H1 (cell line): ENCODE data around the gene HK1.

Experiments
- BCL11A ChIP-seq, 2 experiments: IDR thresholded peaks; one replicate each; pipeline ENCODE4 v1.6.1; 2011; ENCODE audit warnings: low read depth in 2 of 2, low read length in 2 of 2, mild to moderate bottlenecking in 2 of 2
- EZH2 ChIP-seq: fragments of 200-600 bp; sonication (generic); IDR thresholded peaks from 2 replicates; pipeline ENCODE4 v1.7.1; 2012; ENCODE audit warnings: low read depth, mild to moderate bottlenecking, moderate library complexity, low read length, inconsistent platforms; ENCODE audit not compliant: severe bottlenecking
- RAD21 ChIP-seq, 2 experiments: IDR thresholded peaks in 1 of 2; conservative IDR thresholded peaks in 1 of 2; 2 replicates each; pipeline ENCODE4 v1.6.1; 2011; ENCODE audit warnings: low read depth in 2 of 2, low read length in 2 of 2, improper control_type of control experiment in 1 of 2, inconsistent platforms in 1 of 2, mild to moderate bottlenecking in 1 of 2, moderate library complexity in 1 of 2
- YY1 ChIP-seq: IDR thresholded peaks from 2 replicates; pipeline ENCODE4 v1.6.1; 2011; ENCODE audit warnings: low read depth, mild to moderate bottlenecking, low read length
- TF ChIP-seq, protein P1 (sequence below), 3 experiments: IDR thresholded peaks; 1 replicate in 2 of 3; 2 replicates in 1 of 3; pipeline versions ENCODE4 v1.5.1 to v1.6.1; 2011; ENCODE audit warnings: low read length in 3 of 3, mild to moderate bottlenecking in 3 of 3, inconsistent platforms in 2 of 3, low read depth in 1 of 3, moderate library complexity in 1 of 3; ENCODE audit not compliant: insufficient read depth in 1 of 3; ENCODE audit errors: control extremely low read depth in 1 of 3

DNA sequence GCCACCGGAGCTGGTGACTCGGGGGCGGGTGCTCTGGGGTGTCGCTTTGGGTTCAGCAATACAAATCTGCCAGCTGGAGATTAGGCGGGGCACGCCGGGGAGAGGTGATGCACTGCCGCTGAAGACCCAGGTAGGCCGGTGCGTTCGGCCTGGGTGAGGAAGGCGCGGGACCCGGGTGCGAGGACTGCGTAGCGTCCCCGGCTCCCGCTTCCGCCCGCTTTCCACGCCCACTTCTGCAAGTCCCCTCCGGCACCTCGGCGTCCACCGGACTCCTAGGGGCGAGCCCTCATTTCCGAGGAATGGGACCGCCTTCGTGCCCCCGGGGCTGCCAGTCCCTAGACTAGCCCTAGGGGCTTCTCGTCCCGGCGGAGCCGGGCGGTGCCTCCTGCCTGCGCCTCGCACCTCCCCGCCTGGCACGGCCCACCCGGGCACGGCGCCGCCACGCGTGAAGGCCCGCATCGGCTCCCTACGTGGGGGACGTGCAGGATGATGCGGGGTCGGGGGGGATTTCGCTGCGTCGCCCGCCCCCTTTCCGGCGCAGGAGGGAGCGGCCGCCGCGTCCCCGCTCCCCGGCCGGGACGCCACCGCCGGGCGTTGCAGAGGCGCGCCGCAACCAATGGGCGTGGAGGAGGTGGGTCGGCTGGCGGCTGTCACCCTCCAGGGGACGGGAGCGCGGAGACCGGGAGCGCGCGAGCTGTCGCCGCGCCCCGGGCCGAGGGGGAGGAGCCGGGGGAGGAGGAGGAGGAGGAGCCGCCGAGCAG lies 40.0 kb downstream of the HK1 start:
- TF ChIP-seq BCL11A (IDR thresholded peaks at IDR 0.05; ENCODE audit: low read depth in 2 of 2, low read length in 2 of 2) (no peak), RAD21 (IDR thresholded peaks at IDR 0.05 in 1 of 2, conservative IDR thresholded peaks at IDR 0.05 in 1 of 2; ENCODE audit: low read depth in 2 of 2, low read length in 2 of 2) (no peak; a peak in 1 of 4 replicates), YY1 (no peak), EZH2 (no peak)
- TF ChIP-seq, protein P1, sequence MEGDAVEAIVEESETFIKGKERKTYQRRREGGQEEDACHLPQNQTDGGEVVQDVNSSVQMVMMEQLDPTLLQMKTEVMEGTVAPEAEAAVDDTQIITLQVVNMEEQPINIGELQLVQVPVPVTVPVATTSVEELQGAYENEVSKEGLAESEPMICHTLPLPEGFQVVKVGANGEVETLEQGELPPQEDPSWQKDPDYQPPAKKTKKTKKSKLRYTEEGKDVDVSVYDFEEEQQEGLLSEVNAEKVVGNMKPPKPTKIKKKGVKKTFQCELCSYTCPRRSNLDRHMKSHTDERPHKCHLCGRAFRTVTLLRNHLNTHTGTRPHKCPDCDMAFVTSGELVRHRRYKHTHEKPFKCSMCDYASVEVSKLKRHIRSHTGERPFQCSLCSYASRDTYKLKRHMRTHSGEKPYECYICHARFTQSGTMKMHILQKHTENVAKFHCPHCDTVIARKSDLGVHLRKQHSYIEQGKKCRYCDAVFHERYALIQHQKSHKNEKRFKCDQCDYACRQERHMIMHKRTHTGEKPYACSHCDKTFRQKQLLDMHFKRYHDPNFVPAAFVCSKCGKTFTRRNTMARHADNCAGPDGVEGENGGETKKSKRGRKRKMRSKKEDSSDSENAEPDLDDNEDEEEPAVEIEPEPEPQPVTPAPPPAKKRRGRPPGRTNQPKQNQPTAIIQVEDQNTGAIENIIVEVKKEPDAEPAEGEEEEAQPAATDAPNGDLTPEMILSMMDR (IDR thresholded peaks at IDR 0.05; ENCODE audit: control extremely low read depth in 1 of 3, insufficient read depth in 1 of 3, low read depth in 1 of 3, low read length in 3 of 3): no peak
